GM19035 (cell line): ENCODE measurements around the gene RBP2.

Experiments used
- ATAC-seq: cut with Tn5 transposase; IDR thresholded peaks from one replicate; pipeline ENCODE4 v1.9.1; 2021; ENCODE audit not compliant: unreplicated experiment

RBP2 gene

DNA sequence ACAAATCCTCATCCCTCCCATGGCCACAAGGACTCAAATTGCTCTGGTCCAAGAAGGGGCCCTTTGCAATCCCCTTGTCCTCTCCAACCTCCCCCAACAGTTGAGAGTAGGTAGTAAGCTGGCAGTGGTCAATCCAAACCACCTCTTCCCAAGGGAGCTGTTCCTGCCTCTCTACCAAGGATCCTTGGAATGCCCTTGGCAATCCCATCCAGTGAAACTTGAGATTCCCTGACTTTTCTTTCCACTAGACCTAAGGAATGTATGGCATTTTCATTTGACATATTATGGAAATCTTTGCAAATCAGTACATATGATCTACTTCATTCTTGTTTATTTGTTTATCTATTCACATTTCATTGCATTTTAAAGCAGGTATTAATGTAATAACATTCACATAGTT lies 4.8 kb upstream of the RBP2 start:
- no peak for ATAC-seq

DNA sequence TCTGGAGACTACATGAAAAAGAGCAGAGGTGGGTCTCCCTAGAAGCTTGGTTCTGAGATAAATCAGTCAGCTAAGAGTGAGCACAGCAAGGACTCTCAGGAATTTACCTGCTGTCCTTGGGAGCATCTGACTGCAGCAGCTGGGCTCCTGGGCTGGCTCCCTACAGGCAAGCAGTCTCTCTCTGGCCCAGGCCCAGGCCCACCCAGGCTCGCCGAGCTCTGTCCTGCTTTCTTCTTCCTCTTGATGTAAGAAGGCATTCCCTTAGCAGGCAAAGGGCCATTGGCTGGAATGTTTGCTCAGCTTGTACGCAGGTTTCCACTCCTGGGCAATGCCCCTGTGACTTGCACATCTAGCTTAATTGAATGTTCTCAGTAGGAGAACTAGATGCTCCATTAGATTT lies 4.3 kb upstream of the RBP2 start:
- ATAC-seq, result no peak

DNA sequence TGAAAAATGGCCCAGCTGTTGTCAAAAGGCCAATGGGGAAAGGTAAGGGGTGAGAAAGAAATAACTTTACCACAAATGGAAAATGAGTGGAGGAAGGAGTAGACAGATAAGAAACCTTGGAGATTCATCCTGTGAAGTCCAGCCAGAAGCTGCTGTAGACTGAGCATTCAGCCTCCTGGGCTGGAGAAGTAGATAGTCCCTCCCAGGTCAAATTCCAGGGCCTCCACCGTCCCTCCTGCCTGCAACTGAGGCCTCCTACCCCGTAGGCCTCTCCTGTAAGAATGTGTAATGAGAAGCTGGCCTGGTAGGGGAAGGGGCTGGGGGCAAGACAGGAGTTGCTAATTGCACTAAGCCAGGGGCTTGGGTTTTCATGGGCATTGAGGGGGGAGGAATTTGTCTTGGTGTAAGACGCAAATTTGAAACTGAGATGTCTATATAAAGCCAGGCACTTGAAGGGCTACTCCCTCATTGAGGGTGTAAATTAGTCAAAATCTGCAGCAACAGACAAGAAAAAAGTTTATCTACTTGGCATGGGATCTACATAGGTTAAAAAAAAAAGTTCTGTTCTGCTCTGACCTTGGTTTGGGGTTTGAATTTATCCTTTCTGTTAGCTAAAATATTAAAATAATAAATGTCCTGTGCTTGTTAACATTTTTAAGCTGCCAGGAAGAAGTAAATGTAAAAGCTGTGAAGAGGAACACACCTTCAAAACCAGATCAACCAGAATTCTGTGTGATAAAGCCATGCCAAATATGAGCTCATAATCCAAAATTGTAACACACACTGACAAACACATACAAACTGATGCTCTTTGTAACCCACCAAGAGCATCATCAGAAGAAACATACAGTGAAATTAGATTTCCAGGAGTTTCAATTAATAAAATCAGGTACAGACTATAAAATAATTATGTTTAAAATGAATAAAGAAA lies 1.7 kb upstream of the RBP2 start:
- ATAC-seq, result no peak

DNA sequence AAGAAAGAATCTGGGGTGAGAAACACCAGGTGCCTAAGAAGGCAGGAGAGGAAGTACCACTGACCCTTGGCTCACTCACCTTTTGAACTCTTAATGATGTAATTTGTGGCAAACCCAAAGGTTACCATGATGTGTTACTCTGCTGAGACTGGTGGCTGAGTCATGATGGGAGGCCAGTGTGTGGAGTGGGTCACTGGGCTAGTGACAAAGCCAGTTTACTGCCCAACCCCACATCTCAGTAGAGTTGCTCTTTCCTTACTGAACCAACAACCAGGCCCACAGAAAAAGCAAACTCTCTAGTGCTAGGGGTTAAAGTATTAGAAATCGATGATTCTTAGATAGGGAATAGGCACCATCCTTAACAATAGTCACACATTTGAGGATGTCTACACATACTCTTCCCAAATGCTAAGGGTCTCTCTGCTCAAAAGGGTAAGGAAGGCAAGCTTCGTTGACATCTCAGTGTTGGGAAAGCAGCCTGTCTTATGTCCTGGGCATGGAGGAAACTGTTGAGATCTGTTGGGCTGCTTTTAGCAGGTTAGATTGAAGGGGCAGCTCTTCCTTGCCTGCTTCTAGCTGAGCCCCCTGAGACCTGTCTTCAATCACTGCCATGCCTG lies 3.1 kb downstream of the RBP2 start:
- ATAC-seq, result no peak

DNA sequence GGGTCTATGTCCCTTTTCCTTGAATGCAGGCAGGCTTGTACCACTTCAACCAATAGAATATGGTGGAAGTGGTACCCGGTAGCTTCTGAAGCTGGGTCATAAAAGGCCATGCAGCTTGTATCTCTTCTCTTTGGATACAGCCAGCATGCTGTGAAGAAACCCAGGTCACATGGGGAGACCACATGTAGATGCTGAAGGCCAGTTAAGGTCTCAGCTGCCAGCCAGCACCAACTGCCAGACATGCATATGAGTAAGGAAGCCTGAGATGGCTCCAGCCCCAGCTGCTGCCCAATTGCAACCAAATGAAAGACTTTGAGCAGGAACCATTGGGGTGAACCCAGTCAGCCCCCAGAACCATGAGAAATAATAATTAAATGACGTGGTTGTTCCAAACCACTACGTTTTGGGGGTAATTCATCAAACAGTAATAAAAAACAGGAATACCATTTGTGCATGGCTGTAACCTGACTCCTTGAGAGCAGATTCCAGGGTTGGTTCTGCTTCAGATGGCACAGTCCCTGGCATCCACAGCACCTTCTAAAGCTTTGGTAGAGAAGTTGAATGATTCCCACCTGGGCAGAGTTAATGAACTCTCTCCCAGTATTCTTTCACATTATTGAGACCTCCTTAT lies 3.8 kb downstream of the RBP2 start:
- no peak for ATAC-seq

DNA sequence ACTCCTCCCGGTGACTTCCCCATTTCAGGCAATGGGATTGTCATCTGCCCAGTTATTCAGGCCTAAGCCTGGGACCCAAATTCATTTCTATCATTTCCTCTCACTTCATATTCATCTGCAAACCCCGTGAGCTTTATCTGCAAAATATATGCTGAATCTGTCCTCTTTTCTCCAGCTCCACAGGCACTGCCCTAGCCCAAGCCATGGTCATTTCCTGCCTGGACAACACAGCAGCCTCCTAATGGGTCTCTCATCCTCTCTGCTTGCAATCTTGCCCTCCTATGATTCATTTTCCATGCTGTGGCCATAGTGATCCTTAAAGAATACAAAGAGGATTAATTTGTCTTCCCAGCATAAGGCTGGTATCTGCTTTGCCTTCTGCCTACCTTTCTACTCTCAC lies 6.1 kb downstream of the RBP2 start:
- no peak for ATAC-seq

DNA sequence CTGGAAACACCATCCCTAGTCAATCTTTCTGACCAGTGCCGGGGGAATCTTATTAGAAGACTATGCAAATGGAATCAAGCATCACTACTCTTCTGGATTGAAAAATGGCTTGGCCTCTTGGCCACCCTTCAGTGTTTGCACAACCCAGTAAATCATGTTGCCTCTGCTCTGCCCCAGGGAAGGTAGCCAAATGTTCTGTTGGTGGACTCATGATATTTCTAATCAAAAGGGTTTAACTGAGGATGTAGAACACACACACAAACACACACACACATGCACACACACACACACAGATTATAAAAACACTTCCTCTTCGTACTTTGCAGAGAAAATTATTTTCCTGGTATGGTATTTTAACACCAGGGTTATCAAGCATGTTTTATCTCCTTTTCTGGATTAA lies 7.9 kb downstream of the RBP2 start:
- no peak for ATAC-seq

DNA sequence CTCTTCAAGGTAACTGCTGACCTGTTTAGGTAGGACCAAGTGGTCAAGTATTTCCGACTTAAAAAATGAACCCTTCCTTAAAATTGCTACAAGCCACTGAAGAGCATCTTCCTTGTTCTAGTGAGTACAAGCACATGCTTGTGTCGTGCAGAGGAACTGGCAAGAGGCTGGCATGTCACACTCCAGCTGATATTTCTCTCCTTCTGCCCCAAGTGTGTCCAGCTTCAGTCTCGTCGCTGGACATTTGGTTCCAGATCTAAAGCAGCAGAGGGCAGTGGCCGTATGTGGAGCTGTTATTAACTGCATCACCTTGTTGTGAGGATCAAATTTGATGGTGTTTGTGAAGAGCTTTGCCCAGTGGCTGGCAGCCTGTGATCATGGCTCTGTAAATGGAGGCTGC lies 10.0 kb downstream of the RBP2 start:
- no peak for ATAC-seq

DNA sequence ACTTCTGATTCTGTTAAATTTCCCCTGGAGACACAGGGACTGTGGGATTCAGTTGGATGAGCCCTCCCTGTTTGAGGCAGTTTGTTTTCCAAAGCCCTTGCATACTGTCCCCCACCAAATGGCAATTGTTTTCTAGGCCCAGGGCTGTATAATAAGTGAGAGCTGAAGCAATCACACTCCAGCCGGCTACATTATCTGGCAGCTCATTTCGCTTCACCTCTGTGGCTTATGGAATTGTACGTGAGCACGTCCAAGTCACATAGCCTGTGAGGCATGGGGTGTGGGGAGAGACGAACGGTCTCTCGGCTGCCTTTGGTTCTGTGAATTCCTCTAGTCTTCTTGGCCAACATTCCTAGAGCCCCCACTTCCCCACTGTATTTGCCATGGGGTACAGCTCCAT lies 10.7 kb downstream of the RBP2 start:
- ATAC-seq, result no peak

DNA sequence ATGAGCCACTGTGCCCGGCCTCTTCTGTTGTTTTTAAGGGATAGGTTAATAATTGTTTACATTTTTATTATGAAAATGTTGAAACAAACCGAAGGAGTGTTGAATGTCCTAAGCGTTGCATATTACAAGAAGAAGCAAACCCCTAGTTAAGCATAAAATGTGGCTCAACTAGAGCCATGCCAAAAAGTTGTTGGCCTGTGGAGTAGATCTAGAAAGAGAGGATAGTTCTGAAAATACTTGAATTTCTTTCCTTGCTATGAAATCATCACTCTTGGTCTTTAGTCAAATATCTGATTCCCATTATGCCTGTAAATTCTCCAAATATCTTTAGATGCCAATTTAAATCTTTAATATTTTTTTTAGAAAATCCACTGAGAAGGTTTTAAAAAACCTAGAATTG lies 12.8 kb downstream of the RBP2 start:
- ATAC-seq, result no peak

DNA sequence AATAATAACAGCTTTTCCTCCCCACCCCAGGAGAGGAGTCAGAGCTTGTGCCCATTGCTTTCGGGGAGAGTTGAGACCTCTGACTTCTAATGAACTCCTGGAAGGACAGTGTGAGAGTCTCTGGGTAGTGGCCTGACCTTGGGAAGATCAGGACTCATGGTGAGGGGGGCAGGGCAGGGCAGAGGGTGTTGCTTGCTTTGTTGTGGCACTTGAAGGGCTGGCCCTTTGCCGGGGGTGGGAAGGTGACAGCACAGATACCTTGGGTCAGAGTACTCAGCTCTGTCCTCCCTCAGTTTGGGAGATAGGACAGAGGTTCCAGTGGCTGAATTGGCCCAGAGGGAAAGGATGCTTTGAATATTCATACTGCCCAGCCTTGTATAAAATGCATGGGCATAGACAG lies 15.8 kb downstream of the RBP2 start:
- no peak for ATAC-seq

DNA sequence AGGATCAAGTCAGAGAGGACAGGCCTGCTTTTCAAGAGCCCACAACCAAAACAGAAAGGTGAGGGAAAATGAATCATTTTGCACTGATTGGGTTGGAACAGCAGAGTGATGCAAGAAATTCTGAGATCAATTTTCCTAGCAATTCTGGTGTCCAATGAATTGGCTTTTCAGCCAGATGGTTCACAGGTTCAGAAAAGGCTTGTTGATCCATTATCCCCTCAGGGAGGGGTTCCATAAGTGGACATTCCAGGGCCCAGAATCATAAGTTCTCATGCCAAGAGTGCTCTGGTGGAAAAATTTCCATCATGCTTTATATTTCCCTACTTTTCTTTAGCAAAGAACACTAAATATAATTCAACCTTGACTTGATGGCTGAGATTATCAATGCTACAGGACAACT lies 16.2 kb downstream of the RBP2 start:
- ATAC-seq, result no peak

DNA sequence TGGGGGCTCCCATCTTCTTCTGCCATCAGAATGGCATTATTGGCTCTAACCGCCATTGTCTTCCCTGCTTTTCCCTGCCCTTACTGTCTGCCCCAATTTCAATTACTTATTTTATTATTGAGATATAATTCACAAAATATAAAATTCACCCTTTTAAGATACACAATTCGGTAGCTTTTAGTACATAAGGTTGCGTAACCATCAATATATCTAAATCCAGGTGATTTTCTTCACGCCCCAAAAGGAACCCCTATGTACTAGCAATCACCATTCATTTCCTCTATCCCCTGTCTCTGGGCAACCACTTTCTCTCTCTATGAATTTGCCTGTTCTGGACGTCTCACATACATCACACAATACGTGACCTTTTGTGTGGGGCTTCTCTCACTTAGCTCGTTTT lies 18.0 kb downstream of the RBP2 start:
- ATAC-seq, result no peak

DNA sequence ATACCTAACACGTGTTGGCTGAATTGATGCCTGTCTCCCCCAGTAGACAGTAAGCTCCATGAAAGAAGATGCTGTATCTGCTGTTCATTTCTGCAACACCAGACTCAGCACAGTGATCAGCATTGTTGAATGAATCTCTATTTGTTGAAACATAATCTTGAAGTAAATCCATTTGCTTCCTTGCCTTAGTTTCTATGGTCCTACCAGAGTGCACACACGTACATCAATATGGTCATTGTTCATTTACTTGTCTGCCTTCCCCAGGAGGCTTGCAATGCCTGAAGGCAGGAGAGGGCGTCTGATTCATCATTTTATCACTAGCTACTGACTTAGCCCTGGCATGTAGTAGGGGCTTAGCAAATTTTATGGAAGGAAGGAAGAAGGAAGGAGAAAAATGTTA lies 19.2 kb downstream of the RBP2 start:
- ATAC-seq, result no peak

DNA sequence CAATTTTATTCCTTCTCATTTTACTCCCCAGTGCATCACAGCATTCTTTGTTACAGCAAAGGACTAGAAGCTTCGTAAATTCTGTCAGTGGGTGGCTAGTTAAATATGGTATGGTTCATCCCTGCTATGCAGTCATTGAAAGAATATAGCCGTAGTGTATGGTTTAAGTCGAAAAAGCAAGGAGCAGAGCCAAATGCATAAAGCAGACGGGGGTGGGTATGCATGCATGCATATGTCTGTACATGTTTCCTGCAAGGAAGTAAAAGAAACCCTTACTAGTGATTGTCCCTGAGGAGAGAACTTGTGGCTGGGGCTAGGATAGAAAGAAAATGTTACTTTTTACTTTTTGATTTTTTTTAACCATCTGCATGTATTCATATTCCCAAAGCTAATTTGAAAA lies 19.9 kb downstream of the RBP2 start:
- ATAC-seq, result no peak

DNA sequence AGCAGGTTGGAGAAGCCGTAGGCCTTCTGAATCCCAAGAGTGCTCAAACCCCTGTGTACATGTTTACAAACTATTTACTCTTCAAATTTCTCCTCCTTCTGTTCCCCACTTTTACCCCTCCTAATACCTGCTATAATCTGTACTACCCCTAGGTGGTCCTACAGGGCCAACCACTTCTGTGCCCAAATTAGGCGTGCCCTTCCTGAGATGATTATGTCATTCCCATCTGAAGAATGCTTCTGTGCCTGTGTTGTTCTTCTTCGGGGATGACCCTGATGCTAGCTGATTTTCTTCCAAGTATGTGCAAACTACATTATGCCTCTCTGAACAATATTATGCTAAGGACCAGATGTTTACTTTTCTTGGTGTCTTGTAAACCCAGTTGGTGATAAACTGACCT lies 20.5 kb downstream of the RBP2 start:
- no peak for ATAC-seq

DNA sequence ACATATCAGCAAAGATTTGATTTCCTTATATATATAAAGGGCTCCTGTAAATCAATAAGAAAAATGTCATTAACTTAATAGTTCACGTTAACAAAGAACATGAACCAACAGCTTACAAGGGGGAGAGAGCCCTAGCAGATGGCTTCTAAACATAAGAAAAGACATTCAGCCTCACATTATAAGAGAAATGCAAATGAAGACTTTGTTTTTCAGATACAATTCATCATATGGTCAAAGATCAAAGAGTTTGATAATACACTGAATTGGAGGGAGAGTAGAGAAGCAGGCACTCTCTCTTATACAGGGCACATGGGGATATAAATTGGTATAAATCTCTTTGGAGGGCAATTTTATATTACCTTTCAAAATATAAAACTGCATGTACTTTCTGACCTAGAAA lies 21.1 kb downstream of the RBP2 start:
- ATAC-seq, result no peak

DNA sequence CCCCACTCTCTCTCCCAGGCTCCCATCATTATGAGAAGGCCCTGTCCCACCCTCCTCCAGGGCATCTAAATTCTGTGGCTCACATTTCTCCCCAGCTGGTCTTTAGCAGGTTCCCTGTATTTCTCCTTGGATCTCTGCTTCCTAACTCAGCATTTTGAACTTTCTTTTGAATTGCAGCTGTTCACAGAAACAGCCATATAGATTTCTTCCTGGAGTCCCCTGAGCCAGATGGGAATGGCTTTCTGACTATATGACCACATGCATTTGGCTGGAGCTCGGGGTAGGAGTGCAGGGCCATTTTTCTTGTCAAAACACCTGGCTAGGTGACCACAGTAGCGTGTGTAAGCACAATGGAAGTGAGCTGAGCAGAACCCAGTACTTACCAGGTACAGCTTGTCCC lies 22.0 kb downstream of the RBP2 start:
- no peak for ATAC-seq

DNA sequence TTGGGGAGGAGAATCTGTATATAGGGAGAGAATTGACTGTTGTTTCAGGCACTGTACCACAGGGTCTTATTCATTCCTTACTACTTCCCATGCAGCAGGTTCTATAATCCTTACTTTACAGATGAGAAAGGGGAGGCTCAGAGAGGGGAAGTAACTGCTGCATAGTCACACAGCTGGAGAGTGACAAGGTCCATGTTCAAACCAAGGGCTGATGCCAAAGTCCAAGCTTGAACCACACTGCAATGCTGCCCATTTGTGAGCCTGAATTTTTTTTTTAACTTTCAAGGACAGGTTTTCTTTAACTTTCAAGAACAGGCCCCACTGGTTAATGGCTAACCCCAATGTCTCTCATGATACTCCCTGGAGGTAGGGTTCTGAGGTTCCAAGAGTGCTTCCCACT lies 26.2 kb downstream of the RBP2 start:
- ATAC-seq, result no peak

DNA sequence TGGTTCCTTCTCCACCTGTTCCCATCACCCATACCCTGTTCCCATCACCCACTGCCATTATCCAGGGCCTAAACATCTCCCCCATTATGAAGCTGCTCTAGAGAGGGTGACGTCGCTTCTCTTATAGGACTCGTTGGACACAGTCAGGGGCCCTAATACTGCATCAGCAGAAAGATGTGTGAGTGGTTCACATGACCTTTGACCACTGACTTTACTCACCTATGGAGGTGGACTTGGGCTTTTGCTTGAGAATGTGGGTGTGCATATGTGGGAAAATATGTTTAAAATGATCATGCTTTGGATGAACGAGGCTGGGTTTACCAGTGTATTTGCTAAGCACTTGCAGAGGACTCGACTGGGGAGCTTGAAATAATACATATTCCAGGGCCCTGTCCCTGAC lies 26.8 kb downstream of the RBP2 start:
- no peak for ATAC-seq

DNA sequence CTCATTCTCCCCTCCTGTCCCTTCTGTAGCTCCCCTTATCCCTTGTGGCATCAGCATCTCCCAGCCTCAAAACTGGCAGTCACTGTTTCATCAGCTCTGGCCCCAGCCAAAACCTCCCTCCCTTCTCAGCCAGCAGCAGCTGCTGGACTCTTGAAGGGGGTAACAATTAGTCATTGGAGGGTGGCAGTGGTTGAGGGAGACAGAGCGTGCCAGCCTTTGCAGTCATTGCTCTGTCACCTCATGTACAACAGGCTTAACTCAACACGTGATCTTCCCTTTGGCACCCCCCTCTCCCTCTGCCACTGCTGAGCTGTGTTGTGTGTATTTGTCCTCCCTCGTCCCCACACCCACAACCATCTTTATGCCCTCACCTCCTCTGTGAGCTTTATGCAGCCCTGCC lies 28.2 kb downstream of the RBP2 start:
- ATAC-seq, result no peak

DNA sequence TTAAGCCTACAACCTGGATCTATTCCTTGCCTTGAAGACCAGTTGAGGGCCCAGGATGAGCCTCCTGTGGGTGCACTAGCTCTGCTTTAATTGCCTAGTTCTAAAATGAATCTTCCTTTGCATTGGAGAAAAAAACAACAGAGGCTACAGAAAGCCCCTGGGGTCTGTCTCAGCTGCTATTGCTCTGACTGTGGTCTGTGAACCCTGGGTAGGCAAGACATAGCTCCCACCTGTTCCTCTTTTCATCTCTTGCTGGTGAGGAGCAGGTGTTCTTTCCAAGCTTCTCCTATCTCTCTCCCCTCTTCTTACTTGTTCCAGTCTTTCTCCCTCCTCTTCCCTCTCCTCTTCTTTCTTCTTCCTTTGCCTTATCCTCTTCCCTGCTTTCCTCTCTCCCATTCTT lies 28.8 kb downstream of the RBP2 start:
- ATAC-seq, result no peak
